Sigmoid colon (tissue), 7 donors: ENCODE measurements around the gene ETHE1. TPM values are rescaled to one million over a fixed set of nuclear protein-coding genes. Genes with fewer than 3 reads are reported as not detected.

Experiments
- DNase-seq: peaks from one replicate; pipeline ENCODE4 v3.0.0-alpha.2; 2019
- H3K27ac ChIP-seq, 4 donors: fragments of 200-600 bp; sonication (generic); one replicate each; pipeline ENCODE4 v1.5.1; 2016 to 2019; ENCODE audit warnings: mild to moderate bottlenecking in 1 of 4
- H3K27me3 ChIP-seq, 3 donors: fragments of 200-600 bp; sonication (generic); one replicate each; pipeline ENCODE4 v1.5.1; 2019; ENCODE audit warnings: mild to moderate bottlenecking in 1 of 3
- H3K36me3 ChIP-seq, 4 donors: fragments of 200-600 bp; sonication (generic); one replicate each; pipeline ENCODE4 v1.5.1; 2016 to 2019
- H3K4me1 ChIP-seq, 4 donors: fragments of 200-600 bp; sonication (generic); one replicate each; pipeline ENCODE4 v1.5.1; 2017 to 2019
- H3K4me3 ChIP-seq, 4 donors: fragments of 200-600 bp; sonication (generic); one replicate each; pipeline ENCODE4 v1.5.1; 2017 to 2019; ENCODE audit warnings: mild to moderate bottlenecking in 2 of 4, moderate library complexity in 1 of 4
- H3K9me3 ChIP-seq, 4 donors: fragments of 200-600 bp in 3 of 4; sonication (generic) in 3 of 4; one replicate each; pipeline versions ENCODE4 v1.5.1 to v1.6.1; 2013 to 2019
- EP300 ChIP-seq, 4 donors: sonication (generic); formaldehyde crosslinking; IDR thresholded peaks; one replicate each; pipeline ENCODE4 v1.6.1; 2017; ENCODE audit warnings: antibody characterized with exemption in 4 of 4
- POLR2A ChIP-seq, 2 donors: fragments of 450-650 bp; IDR thresholded peaks; one replicate each; pipeline ENCODE4 v1.6.1; 2016; ENCODE audit warnings: antibody characterized with exemption in 2 of 2, mild to moderate bottlenecking in 2 of 2, moderate library complexity in 2 of 2
- POLR2AphosphoS5 ChIP-seq, 4 donors: sonication (generic); formaldehyde crosslinking; IDR thresholded peaks; one replicate each; pipeline ENCODE4 v1.6.1; 2017; ENCODE audit warnings: antibody characterized with exemption in 4 of 4
- WGBS, 2 donors: extraction: QIAGEN DNeasy Blood & Tissue Kit; methylation state at CpG; one replicate each; pipeline ENCODE4 v1.1.7; 2013; 5-methylcytosine and 5-hydroxymethylcytosine counted together
- intact Hi-C: fragments of 100-400 bp; cut with DNase I; formaldehyde crosslinking; loops from one replicate; pipeline ENCODE4 v1.15.1; 2023
- polyA plus RNA-seq, 3 donors: library from polyadenylated mRNA; stranded (reverse); fragments of 200-250 nt; gene quantifications; one replicate each; pipeline ENCODE4 v1.2.3, GENCODE V29; 2013
- total RNA-seq, 4 donors: library from RNA; depleted of rRNA; stranded (reverse); fragments of >200 nt; gene quantifications; one replicate each; pipeline ENCODE4 v1.1.0, GENCODE V29; 2016
- TF ChIP-seq, protein P1 (sequence below), 4 experiments: fragments of 450-650 bp in 3 of 4; fragments of 200-600 bp in 1 of 4; IDR thresholded peaks; one replicate each; pipeline ENCODE4 v1.5.1; 2016 to 2019; ENCODE audit warnings: antibody characterized with exemption in 4 of 4, mild to moderate bottlenecking in 3 of 4, moderate library complexity in 2 of 4
- donor health status: healthy with polysubstance abuse.
- donor health status: Bipolar disorder and iron deficiency.
- donor health status: healthy.

Gene ETHE1
- total and polyA plus RNA-seq, 7 donors = 40.7 to 575 (median 57.9) TPM

DNA sequence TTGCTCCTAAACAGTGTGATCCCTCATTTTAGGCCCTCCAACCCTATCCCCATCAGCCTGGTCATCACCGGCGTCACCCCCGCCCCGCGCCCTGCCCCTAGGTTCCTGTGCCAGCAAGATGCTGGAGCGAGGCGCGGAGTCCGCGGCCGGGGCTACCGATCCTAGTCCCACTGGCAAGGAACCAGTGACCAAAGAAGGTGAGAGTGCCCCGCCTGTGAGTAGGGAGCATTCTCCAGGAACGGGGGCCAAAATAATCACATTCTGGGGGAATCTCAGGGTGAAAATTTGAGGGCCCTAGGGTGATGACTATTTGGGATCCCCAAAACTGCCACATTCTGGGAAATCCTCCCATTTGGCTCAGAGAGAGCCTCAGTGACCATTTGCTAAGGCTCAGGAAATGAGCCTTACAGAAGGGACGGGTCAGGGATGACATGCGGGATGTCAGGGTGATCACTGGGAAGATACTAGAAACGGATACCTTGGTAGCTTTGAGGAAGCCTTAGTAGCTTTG lies 7.4 kb upstream of the ETHE1 start:
- intact Hi-C loops = loop anchor here (1.0 to 5.0 kb wide), 3 partner anchors 62 to 133 kb away; partner anchors contain the start of genes IRGQ and ZNF576
- peaks cover 0 to 7% (median 0%) of the 10 kb centered on the region in 4 donors for H3K9me3 ChIP-seq
- DNase-seq = no peak
- H3K4me1 ChIP-seq = peaks cover 0 to 34% (median 29%) of the 10 kb centered on the region in 4 donors
- H3K36me3 ChIP-seq = peaks cover 0 to 16% (median 14%) of the 10 kb centered on the region in 4 donors
- TF ChIP-seq POLR2AphosphoS5 (IDR thresholded peaks at IDR 0.05) = peak in 2 of 4 donors; percentile 8 to 23
- no peak for TF ChIP-seq POLR2A (IDR thresholded peaks at IDR 0.05)
- TF ChIP-seq EP300 (IDR thresholded peaks at IDR 0.05) = no peak
- TF ChIP-seq, protein P1, sequence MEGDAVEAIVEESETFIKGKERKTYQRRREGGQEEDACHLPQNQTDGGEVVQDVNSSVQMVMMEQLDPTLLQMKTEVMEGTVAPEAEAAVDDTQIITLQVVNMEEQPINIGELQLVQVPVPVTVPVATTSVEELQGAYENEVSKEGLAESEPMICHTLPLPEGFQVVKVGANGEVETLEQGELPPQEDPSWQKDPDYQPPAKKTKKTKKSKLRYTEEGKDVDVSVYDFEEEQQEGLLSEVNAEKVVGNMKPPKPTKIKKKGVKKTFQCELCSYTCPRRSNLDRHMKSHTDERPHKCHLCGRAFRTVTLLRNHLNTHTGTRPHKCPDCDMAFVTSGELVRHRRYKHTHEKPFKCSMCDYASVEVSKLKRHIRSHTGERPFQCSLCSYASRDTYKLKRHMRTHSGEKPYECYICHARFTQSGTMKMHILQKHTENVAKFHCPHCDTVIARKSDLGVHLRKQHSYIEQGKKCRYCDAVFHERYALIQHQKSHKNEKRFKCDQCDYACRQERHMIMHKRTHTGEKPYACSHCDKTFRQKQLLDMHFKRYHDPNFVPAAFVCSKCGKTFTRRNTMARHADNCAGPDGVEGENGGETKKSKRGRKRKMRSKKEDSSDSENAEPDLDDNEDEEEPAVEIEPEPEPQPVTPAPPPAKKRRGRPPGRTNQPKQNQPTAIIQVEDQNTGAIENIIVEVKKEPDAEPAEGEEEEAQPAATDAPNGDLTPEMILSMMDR (IDR thresholded peaks at IDR 0.05) = no peak
- H3K4me3 ChIP-seq = peak overlapping the region; percentile 37 to 66 (median 56)
- peak overlapping the region; percentile 93 to 98 (median 96) for H3K27ac ChIP-seq
- WGBS, 2 donors = 38 to 43% methylated on average over 17 of the region's 17 CpGs
- no peaks in the 10 kb centered on the region for H3K27me3 ChIP-seq

DNA sequence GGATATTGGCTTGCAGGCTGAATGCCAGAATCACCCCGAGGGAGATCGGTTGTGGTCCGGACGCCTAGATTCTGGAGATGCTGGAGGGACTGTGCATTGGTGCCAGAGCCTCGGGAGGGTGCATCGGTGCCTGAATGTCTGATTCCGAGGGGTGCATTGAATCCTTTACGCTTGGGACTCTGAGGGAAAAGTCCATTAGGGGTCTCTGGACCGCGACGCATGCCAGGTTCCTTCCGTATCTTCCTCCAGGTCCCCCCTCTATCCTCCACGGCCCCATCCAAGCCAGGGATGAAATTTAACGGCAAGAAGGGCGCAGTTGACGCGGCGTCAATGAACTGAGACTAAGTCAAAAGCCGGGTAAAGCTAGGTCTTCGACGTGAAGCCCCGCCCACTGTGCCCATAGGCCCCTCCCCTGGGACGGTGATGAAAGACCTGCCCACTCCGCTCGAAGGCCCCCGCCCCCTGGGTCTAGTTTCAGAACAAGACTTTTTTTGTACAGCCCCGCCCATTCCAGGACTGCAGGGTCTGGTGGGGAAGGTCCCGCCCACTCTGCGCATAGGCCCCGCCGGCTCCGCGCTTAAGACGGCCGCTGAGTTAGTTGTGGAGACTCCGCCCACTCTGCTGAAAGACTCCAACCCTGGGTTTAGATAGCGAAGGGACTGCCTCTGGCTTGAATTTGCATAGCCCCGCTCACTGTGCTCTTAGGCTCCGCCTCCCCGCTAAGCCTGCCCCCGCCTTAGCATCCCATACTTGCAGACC lies 6.7 kb upstream of the ETHE1 start:
- H3K27me3 ChIP-seq = no peaks in the 10 kb centered on the region
- peaks cover 0 to under 1% (median 0%) of the 10 kb centered on the region in 4 donors for H3K9me3 ChIP-seq
- peak in 1 of 4 donors; percentile 6 for TF ChIP-seq EP300 (IDR thresholded peaks at IDR 0.05)
- peak; percentile 9 to 72 (median 55) for TF ChIP-seq POLR2AphosphoS5 (IDR thresholded peaks at IDR 0.05)
- TF ChIP-seq, protein P1 (IDR thresholded peaks at IDR 0.05) = no peak
- intact Hi-C loops = loop anchor here (1.0 to 5.0 kb wide), 3 partner anchors 63 to 134 kb away; partner anchors contain the start of genes IRGQ and ZNF576
- DNase-seq = peak; percentile 100
- 1% methylated on average over 41 of the region's 41 CpGs for WGBS, 2 donors
- H3K4me1 ChIP-seq = peaks cover 0 to 34% (median 29%) of the 10 kb centered on the region in 4 donors
- peak overlapping the region; percentile 93 to 98 (median 96) for H3K27ac ChIP-seq
- H3K36me3 ChIP-seq = peaks cover 0 to 10% (median 7%) of the 10 kb centered on the region in 4 donors
- peak overlapping the region; percentile 37 to 66 (median 56) for H3K4me3 ChIP-seq

DNA sequence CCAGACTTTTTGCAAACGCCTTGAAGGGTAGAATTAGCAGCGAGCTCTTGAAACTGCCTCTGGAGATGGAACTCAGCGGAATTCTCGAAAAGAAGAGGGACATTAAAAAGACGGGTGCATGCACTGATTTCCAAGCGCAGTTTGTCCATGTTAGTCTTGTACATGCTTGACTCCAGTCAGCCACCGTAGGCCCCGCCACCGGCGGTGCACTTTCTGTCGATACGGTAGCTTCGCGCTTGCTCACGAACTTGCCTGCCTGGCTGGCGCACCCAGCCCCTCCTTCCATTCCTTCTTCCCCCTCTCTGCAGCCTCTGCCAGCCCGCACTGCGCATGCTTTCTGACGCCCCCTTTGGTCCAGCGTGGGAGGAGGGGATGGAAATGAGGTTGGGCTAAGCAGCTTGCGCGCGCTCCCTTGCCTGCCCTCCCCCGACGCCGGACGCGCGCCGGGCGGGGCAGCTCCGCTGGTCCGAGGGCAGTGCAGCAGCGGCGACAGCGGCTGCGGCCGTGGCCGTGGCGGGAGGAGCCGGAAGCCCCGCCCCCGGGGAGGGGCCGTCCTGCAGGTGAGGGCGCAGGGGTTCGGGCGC lies 6.1 kb upstream of the ETHE1 start, which contains the start of gene ZNF575:
TSS of gene ZNF575 (plus strand) at position 227 of the 584 bp plus-strand sequence. CDS start 1,235 bp downstream, outside the sequence.
- 0 to 1% methylated on average over 47 of the region's 47 CpGs for WGBS, 2 donors
- intact Hi-C loops = loop anchor here (5.0 kb wide), 1 partner anchor 134 kb away; no protein-coding TSS in a partner anchor
- Histone ChIP-seq H3K4me1 (peaks cover 0 to 38% (median 32%) of the 10 kb centered on the region in 4 donors), H3K27ac (peak within 1 kb of the TSS; percentile 93 to 98 (median 96)), H3K36me3 (peaks cover 0 to 4% (median 2%) of the 10 kb centered on the region in 4 donors), H3K4me3 (peak within 1 kb of the TSS; percentile 37 to 66 (median 56)), H3K27me3 (no peaks in the 10 kb centered on the region), H3K9me3 (no peaks in the 10 kb centered on the region)
- TF ChIP-seq POLR2AphosphoS5 (IDR thresholded peaks at IDR 0.05) = peak; percentile 55 to 71 (median 69)
- TF ChIP-seq, protein P1 (IDR thresholded peaks at IDR 0.05) = no peak
- no peak for TF ChIP-seq EP300 (IDR thresholded peaks at IDR 0.05)
- no peak for TF ChIP-seq POLR2A (IDR thresholded peaks at IDR 0.05)
- DNase-seq = peak; percentile 94

DNA sequence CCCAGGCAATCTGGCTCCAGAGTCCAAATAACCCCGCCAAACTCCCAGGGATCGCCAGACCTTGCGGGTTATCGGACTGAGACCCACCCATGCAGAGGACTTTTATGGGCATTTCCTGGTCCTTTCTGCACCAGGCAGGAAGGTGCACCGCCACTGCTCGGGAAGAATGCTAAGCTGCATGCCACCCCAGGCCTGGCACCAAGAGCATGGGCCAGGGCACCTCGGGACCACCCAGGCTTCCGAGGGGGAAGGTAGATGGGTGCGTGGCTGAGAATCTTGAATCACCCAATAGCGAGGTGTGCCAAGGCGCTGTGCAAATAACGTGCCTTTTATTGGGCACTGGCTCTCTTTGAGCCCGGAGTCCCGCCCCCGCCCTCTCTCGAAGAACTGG lies 5.6 kb upstream of the ETHE1 start:
- Histone ChIP-seq H3K4me3 (peak overlapping the region; percentile 37 to 66 (median 56)), H3K27me3 (no peaks in the 10 kb centered on the region), H3K9me3 (no peaks in the 10 kb centered on the region), H3K4me1 (peaks cover 0 to 43% (median 37%) of the 10 kb centered on the region in 4 donors), H3K36me3 (no peaks in the 10 kb centered on the region), H3K27ac (peak overlapping the region; percentile 93 to 98 (median 96))
- DNase-seq = peak; percentile 80
- TF ChIP-seq EP300 (IDR thresholded peaks at IDR 0.05) = no peak
- no peak for TF ChIP-seq POLR2AphosphoS5 (IDR thresholded peaks at IDR 0.05)
- TF ChIP-seq POLR2A (IDR thresholded peaks at IDR 0.05) = no peak
- TF ChIP-seq, protein P1 (IDR thresholded peaks at IDR 0.05) = no peak
- intact Hi-C loops = loop anchor here (5.0 kb wide), 1 partner anchor 135 kb away; no protein-coding TSS in a partner anchor
- 0 to 1% methylated on average over 16 of the region's 16 CpGs for WGBS, 2 donors
